ENCODE results near the gene EGFL8. TPM values are rescaled to one million over a fixed set of nuclear protein-coding genes. Genes with fewer than 3 reads are reported as not detected.
A peak's percentile ranks its signal among the peaks of the same experiment; 100 is the strongest.

The EGFL8 gene
- total and polyA plus RNA-seq, 9 of the 15 experiments (the other 6 are each of a cell fraction or from before 2014, with no cell fraction given): 2.2 to 47.4 (median 14.2) TPM

DNA sequence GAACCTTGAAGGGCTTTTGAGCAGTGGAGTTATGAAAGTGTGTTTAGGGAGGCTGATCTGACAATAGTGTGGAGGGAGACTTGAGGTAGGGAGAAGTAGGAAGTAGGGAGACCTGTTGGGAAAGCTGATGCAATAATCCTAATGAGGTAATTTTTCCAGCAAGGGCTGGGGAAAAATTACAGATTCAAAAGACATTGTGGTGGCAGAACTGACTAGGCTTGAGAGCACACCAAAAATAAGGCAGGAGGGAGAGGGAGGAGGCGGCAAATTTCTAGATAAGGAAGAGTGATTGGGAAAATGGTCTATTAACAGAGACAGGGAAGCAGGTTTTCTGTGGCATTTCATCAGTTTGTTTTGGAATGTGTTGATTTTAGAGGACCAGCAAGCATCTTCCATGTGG is 18.1 kb upstream of the EGFL8 start (continued):
- no peak for TF ChIP-seq CBX1 (IDR thresholded peaks at IDR 0.05; ENCODE audit: low read depth)
- TF ChIP-seq CBX2 (IDR thresholded peaks at IDR 0.05; ENCODE audit: insufficient read depth, low read length, poor library complexity, severe bottlenecking): no peak
- no peak for TF ChIP-seq ATF1 (CRISPR knock-in tag; IDR thresholded peaks at IDR 0.05)
- TF ChIP-seq ATF1 (tag; IDR thresholded peaks at IDR 0.05): no peak
- TF ChIP-seq ESRRB (CRISPR knock-in tag; IDR thresholded peaks at IDR 0.05; ENCODE audit: borderline replicate concordance): no peak
- TF ChIP-seq ZNF324 (CRISPR knock-in tag; IDR thresholded peaks at IDR 0.05): no peak
- peak; percentile 38; the same call in 1 of the 2 replicates for TF ChIP-seq JUND (IDR thresholded peaks at IDR 0.05; ENCODE audit: borderline replicate concordance, low read depth, low read length)
- TF ChIP-seq JUND (tag; IDR thresholded peaks at IDR 0.05; ENCODE audit: borderline replicate concordance, low read depth, low read length): no peak; the same call in 2 of the 3 replicates
- TF ChIP-seq, protein P1, sequence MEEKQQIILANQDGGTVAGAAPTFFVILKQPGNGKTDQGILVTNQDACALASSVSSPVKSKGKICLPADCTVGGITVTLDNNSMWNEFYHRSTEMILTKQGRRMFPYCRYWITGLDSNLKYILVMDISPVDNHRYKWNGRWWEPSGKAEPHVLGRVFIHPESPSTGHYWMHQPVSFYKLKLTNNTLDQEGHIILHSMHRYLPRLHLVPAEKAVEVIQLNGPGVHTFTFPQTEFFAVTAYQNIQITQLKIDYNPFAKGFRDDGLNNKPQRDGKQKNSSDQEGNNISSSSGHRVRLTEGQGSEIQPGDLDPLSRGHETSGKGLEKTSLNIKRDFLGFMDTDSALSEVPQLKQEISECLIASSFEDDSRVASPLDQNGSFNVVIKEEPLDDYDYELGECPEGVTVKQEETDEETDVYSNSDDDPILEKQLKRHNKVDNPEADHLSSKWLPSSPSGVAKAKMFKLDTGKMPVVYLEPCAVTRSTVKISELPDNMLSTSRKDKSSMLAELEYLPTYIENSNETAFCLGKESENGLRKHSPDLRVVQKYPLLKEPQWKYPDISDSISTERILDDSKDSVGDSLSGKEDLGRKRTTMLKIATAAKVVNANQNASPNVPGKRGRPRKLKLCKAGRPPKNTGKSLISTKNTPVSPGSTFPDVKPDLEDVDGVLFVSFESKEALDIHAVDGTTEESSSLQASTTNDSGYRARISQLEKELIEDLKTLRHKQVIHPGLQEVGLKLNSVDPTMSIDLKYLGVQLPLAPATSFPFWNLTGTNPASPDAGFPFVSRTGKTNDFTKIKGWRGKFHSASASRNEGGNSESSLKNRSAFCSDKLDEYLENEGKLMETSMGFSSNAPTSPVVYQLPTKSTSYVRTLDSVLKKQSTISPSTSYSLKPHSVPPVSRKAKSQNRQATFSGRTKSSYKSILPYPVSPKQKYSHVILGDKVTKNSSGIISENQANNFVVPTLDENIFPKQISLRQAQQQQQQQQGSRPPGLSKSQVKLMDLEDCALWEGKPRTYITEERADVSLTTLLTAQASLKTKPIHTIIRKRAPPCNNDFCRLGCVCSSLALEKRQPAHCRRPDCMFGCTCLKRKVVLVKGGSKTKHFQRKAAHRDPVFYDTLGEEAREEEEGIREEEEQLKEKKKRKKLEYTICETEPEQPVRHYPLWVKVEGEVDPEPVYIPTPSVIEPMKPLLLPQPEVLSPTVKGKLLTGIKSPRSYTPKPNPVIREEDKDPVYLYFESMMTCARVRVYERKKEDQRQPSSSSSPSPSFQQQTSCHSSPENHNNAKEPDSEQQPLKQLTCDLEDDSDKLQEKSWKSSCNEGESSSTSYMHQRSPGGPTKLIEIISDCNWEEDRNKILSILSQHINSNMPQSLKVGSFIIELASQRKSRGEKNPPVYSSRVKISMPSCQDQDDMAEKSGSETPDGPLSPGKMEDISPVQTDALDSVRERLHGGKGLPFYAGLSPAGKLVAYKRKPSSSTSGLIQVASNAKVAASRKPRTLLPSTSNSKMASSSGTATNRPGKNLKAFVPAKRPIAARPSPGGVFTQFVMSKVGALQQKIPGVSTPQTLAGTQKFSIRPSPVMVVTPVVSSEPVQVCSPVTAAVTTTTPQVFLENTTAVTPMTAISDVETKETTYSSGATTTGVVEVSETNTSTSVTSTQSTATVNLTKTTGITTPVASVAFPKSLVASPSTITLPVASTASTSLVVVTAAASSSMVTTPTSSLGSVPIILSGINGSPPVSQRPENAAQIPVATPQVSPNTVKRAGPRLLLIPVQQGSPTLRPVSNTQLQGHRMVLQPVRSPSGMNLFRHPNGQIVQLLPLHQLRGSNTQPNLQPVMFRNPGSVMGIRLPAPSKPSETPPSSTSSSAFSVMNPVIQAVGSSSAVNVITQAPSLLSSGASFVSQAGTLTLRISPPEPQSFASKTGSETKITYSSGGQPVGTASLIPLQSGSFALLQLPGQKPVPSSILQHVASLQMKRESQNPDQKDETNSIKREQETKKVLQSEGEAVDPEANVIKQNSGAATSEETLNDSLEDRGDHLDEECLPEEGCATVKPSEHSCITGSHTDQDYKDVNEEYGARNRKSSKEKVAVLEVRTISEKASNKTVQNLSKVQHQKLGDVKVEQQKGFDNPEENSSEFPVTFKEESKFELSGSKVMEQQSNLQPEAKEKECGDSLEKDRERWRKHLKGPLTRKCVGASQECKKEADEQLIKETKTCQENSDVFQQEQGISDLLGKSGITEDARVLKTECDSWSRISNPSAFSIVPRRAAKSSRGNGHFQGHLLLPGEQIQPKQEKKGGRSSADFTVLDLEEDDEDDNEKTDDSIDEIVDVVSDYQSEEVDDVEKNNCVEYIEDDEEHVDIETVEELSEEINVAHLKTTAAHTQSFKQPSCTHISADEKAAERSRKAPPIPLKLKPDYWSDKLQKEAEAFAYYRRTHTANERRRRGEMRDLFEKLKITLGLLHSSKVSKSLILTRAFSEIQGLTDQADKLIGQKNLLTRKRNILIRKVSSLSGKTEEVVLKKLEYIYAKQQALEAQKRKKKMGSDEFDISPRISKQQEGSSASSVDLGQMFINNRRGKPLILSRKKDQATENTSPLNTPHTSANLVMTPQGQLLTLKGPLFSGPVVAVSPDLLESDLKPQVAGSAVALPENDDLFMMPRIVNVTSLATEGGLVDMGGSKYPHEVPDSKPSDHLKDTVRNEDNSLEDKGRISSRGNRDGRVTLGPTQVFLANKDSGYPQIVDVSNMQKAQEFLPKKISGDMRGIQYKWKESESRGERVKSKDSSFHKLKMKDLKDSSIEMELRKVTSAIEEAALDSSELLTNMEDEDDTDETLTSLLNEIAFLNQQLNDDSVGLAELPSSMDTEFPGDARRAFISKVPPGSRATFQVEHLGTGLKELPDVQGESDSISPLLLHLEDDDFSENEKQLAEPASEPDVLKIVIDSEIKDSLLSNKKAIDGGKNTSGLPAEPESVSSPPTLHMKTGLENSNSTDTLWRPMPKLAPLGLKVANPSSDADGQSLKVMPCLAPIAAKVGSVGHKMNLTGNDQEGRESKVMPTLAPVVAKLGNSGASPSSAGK (IDR thresholded peaks at IDR 0.05): no peak
- no peak for TF ChIP-seq ELF1 (tag; IDR thresholded peaks at IDR 0.05)
- peak; percentile 86 for TF ChIP-seq ZSCAN32 (CRISPR knock-in tag; IDR thresholded peaks at IDR 0.05)
- TF ChIP-seq JUN (IDR thresholded peaks at IDR 0.05; ENCODE audit: borderline replicate concordance, low read depth, low read length): 0 out of 2 replicates have a peak, but pooled peaks have one; percentile 38
- TF ChIP-seq JUN (CRISPR knock-in tag; IDR thresholded peaks at IDR 0.05; ENCODE audit: borderline replicate concordance): no peak
- no peak for TF ChIP-seq NKRF (IDR thresholded peaks at IDR 0.05; ENCODE audit: borderline replicate concordance)
- TF ChIP-seq CEBPG (CRISPR knock-in tag; IDR thresholded peaks at IDR 0.05): peak; percentile 60; the same call in 1 of the 2 replicates
- peak; percentile 93 to 96 for TF ChIP-seq CEBPG (tag; conservative IDR thresholded peaks at IDR 0.05 in 1 of 2, IDR thresholded peaks at IDR 0.05 in 1 of 2)

Measured in K562 (cell line).